Measurements from ENCODE around the gene NBAS. TPM values are rescaled to one million over a fixed set of nuclear protein-coding genes. Genes with fewer than 3 reads are reported as not detected.
A peak's percentile ranks its signal among the peaks of the same experiment; 100 is the strongest.

NBAS gene
- total and polyA plus RNA-seq, 9 of the 15 experiments (the other 6 are each of a cell fraction or from before 2014, with no cell fraction given), result 15.3 to 94.4 (median 69.9) TPM

GRCh38 chr2:15166878-15167277, 394.3 kb downstream of the NBAS start:
- POLR2A ChIA-PET, result no interaction called here
- 86% methylated on average over 8 of the region's 12 CpGs for WGBS (ENCODE audit: insufficient coverage, low coverage, missing lambda C conversion rate)
- no peak overlapping the region for H3K4me3 ChIP-seq
- no peaks in the 10 kb centered on the region for H4K20me1 ChIP-seq (replicated peaks; ENCODE audit: control insufficient read depth, insufficient read depth, low read length)
- DNase-seq (ENCODE audit: extremely low read depth in 1 of 4, low spot score in 3 of 4) (no peak), FAIRE-seq (no peak), ATAC-seq (no peak)
- no peak overlapping the region for H2AFZ ChIP-seq (ENCODE audit: low read depth, low read length)
- H3K9me1 ChIP-seq (ENCODE audit: control insufficient read depth, insufficient read depth, low read length), result no peaks in the 10 kb centered on the region
- H3K79me2 ChIP-seq (ENCODE audit: control insufficient read depth, insufficient read depth, low read length), result no peaks in the 10 kb centered on the region
- no TSS peak for BruUV-seq (replicated peaks)
- intact Hi-C loops (cut with micrococcal nuclease), result loop anchor here (10.0 kb wide), 1 partner anchor 418 kb away; no protein-coding TSS in a partner anchor
- peaks cover 43% of the 10 kb centered on the region; the same call in 2 of the 3 replicates for H3K36me3 ChIP-seq (ENCODE audit: control insufficient read depth, insufficient read depth, low read length)
- CTCF ChIA-PET (ENCODE audit: low intra/inter-chr PET ratio), result no interaction called here
- H3K4me2 ChIP-seq (ENCODE audit: insufficient read depth, low read length), result no peak overlapping the region
- H3K4me1 ChIP-seq (replicated peaks in 1 of 2; ENCODE audit: control insufficient read depth in 2 of 2, insufficient read depth in 2 of 2, low read length in 2 of 2), result no peaks in the 10 kb centered on the region
- no peaks in the 10 kb centered on the region for H3K9me3 ChIP-seq (replicated peaks; ENCODE audit: control insufficient read depth, insufficient read depth, low read depth, low read length)
- no peak overlapping the region for H3K9ac ChIP-seq (ENCODE audit: insufficient read depth in 1 of 2, low read depth in 2 of 2, low read length in 2 of 2)
- no peak overlapping the region for H3K27ac ChIP-seq (ENCODE audit: extremely low read depth, low read depth, low read length)
- no peaks in the 10 kb centered on the region for H3K27me3 ChIP-seq (ENCODE audit: control insufficient read depth in 2 of 2, insufficient read depth in 2 of 2, low read length in 2 of 2)
- TF ChIP-seq XRCC4 (IDR thresholded peaks at IDR 0.05; ENCODE audit: extremely low read depth, insufficient read depth, insufficient read length), result no peak
- TF ChIP-seq, protein P1, sequence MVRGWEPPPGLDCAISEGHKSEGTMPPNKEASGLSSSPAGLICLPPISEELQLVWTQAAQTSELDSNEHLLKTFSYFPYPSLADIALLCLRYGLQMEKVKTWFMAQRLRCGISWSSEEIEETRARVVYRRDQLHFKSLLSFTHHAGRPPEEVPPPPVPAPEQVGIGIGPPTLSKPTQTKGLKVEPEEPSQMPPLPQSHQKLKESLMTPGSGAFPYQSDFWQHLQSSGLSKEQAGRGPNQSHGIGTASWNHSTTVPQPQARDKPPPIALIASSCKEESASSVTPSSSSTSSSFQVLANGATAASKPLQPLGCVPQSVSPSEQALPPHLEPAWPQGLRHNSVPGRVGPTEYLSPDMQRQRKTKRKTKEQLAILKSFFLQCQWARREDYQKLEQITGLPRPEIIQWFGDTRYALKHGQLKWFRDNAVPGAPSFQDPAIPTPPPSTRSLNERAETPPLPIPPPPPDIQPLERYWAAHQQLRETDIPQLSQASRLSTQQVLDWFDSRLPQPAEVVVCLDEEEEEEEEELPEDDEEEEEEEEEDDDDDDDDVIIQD (CRISPR knock-in tag; IDR thresholded peaks at IDR 0.05), result no peak
- peak; percentile 33; the same call in 1 of the 2 replicates for TF ChIP-seq POLR2G (IDR thresholded peaks at IDR 0.05; ENCODE audit: low read depth, low read length)
- in situ Hi-C loops (cut with MboI), result no loop called here

DNA sequence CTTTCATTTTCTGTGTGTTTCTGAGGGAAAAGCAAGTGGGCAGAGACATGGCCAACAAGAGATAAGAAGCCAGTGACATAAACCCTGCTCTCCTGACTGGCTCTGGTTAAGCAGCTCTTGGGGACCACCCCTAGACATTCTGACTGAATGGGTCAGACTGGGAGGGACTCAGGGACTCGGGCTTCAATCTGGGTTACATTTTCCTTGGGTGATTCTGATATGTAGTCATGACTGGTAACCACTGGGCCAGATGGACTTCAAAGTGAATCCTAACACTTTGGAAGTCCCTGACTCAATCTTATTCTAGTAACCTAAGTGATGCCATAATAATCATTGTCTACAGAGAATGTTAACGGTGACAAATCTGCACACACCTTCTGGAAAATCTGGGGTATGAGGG, 397.8 kb downstream of the NBAS start:
- Histone ChIP-seq H3K4me1 (replicated peaks in 1 of 2; ENCODE audit: control insufficient read depth in 2 of 2, insufficient read depth in 2 of 2, low read length in 2 of 2) (no peaks in the 10 kb centered on the region), H3K4me2 (ENCODE audit: insufficient read depth, low read length) (no peak overlapping the region), H3K27ac (ENCODE audit: extremely low read depth, low read depth, low read length) (no peak overlapping the region), H2AFZ (ENCODE audit: low read depth, low read length) (no peak overlapping the region), H3K9me3 (replicated peaks; ENCODE audit: control insufficient read depth, insufficient read depth, low read depth, low read length) (no peaks in the 10 kb centered on the region), H3K9ac (ENCODE audit: insufficient read depth in 1 of 2, low read depth in 2 of 2, low read length in 2 of 2) (no peak overlapping the region), H3K27me3 (ENCODE audit: control insufficient read depth in 2 of 2, insufficient read depth in 2 of 2, low read length in 2 of 2) (no peaks in the 10 kb centered on the region), H3K9me1 (ENCODE audit: control insufficient read depth, insufficient read depth, low read length) (peaks cover 2% of the 10 kb centered on the region), H3K36me3 (ENCODE audit: control insufficient read depth, insufficient read depth, low read length) (peaks cover 19% of the 10 kb centered on the region; the same call in 2 of the 3 replicates), H3K79me2 (ENCODE audit: control insufficient read depth, insufficient read depth, low read length) (no peaks in the 10 kb centered on the region), H4K20me1 (replicated peaks; ENCODE audit: control insufficient read depth, insufficient read depth, low read length) (no peaks in the 10 kb centered on the region), H3K4me3 (no peak overlapping the region)
- WGBS (ENCODE audit: insufficient coverage, low coverage, missing lambda C conversion rate), result 20% methylated on average over 2 of the region's 2 CpGs
- ChIA-PET CTCF (ENCODE audit: low intra/inter-chr PET ratio) (no interaction called here), POLR2A (interaction anchor here (0.5 to 1.9 kb wide), 3 partner anchors 9 to 823 kb away, joined by 3 to 4 read pairs (median 3); partner anchors contain the start of gene DDX1)
- ATAC-seq (no peak; the same call in 2 of the 3 replicates), FAIRE-seq (no peak), DNase-seq (ENCODE audit: extremely low read depth in 1 of 4, low spot score in 3 of 4) (no peak)
- in situ Hi-C loops (cut with MboI) (no loop called here), intact Hi-C loops (cut with micrococcal nuclease) (loop anchor here (10.0 kb wide), 1 partner anchor 421 kb away; no protein-coding TSS in a partner anchor)
- no TSS peak for BruUV-seq (replicated peaks)
- TF ChIP-seq TCF7 (IDR thresholded peaks at IDR 0.05; ENCODE audit: borderline replicate concordance) (no peak), SRSF1 (IDR thresholded peaks at IDR 0.05; ENCODE audit: low read depth, low read length) (no peak), MCM3 (IDR thresholded peaks at IDR 0.05) (no peak), POLR2G (IDR thresholded peaks at IDR 0.05; ENCODE audit: low read depth, low read length) (no peak), ZNF232 (CRISPR knock-in tag; IDR thresholded peaks at IDR 0.05) (no peak), KHSRP (IDR thresholded peaks at IDR 0.05) (no peak), ZNF644 (tag; IDR thresholded peaks at IDR 0.05; ENCODE audit: low read depth) (no peak), ASH1L (IDR thresholded peaks at IDR 0.05; ENCODE audit: borderline replicate concordance, low read depth, partially characterized antibody) (no peak), ZNF436 (CRISPR knock-in tag; IDR thresholded peaks at IDR 0.05) (no peak), EWSR1 (IDR thresholded peaks at IDR 0.05; ENCODE audit: borderline replicate concordance, low read depth, partially characterized antibody) (no peak)
- TF ChIP-seq, protein P1 (CRISPR knock-in tag; IDR thresholded peaks at IDR 0.05), result no peak

Data from K562 (cell line).